Natural killer cell (primary cell): ENCODE data around the gene PAK5. TPM values are rescaled to one million over a fixed set of nuclear protein-coding genes. Genes with fewer than 3 reads are reported as not detected.

Experiments used
- ATAC-seq, 3 donors: fragments of 150-1000 bp in 2 of 3; fragments of 200-7000 bp in 1 of 3; cut with Tn5 transposase; 1 replicate in 1 of 3; 2 replicates in 2 of 3; pipeline ENCODE4 v1.10.0; 2021; ENCODE audit warnings: mild to moderate bottlenecking in 2 of 3, moderate library complexity in 2 of 3
- DNase-seq, 2 donors: peaks; one replicate each; pipeline versions ENCODE4 v3.0.0 to v3.0.0-alpha.2; 2013 to 2021; ENCODE audit warnings: mixed read lengths in 1 of 2
- H3K27ac ChIP-seq: one replicate; pipeline ENCODE4 v1.5.1; 2013; ENCODE audit warnings: mild to moderate bottlenecking, low read length
- H3K27me3 ChIP-seq: one replicate; pipeline ENCODE4 v1.6.1; 2013; ENCODE audit warnings: low read length; ENCODE audit not compliant: control insufficient read depth, insufficient read depth
- H3K36me3 ChIP-seq: one replicate; pipeline ENCODE4 v1.6.1; 2013; ENCODE audit warnings: low read length; ENCODE audit not compliant: control insufficient read depth, insufficient read depth
- H3K4me1 ChIP-seq: one replicate; pipeline ENCODE4 v1.6.1; 2013; ENCODE audit warnings: low read length; ENCODE audit not compliant: control insufficient read depth, insufficient read depth
- H3K4me3 ChIP-seq: one replicate; pipeline ENCODE4 v1.5.1; 2013; ENCODE audit warnings: low read length
- H3K9me3 ChIP-seq: one replicate; pipeline ENCODE4 v1.6.1; 2013; ENCODE audit warnings: low read length; ENCODE audit not compliant: control insufficient read depth, insufficient read depth
- H3K27ac Mint-ChIP-seq, 2 donors: one replicate each; pipeline ENCODE4 v1.8.0; 2022; ENCODE audit warnings: mild to moderate bottlenecking in 2 of 2, mixed read lengths in 2 of 2, moderate library complexity in 1 of 2
- H3K27me3 Mint-ChIP-seq, 2 donors: one replicate each; pipeline ENCODE4 v1.8.0; 2022; ENCODE audit warnings: low read depth in 2 of 2, mixed read lengths in 2 of 2
- H3K36me3 Mint-ChIP-seq: one replicate; pipeline ENCODE4 v1.8.0; 2022; ENCODE audit warnings: mixed read lengths
- H3K4me1 Mint-ChIP-seq, 2 donors: one replicate each; pipeline ENCODE4 v1.8.0; 2022; ENCODE audit warnings: mixed read lengths in 2 of 2
- H3K4me3 Mint-ChIP-seq: one replicate; pipeline ENCODE4 v1.8.0; 2022; ENCODE audit warnings: mild to moderate bottlenecking, moderate library complexity, mixed read lengths
- H3K9me3 Mint-ChIP-seq, 2 donors: one replicate each; pipeline ENCODE4 v1.8.0; 2022; ENCODE audit warnings: mixed read lengths in 2 of 2
- CTCF ChIP-seq: fragments of 200-600 bp; IDR thresholded peaks from one replicate; pipeline ENCODE4 v1.8.0; 2022; ENCODE audit warnings: antibody characterized with exemption
- WGBS: methylation state at CpG from one replicate; pipeline ENCODE4 v1.1.7; 2013; ENCODE audit warnings: missing lambda C conversion rate; ENCODE audit not compliant: insufficient coverage; 5-methylcytosine and 5-hydroxymethylcytosine counted together
- intact Hi-C: fragments of 100-400 bp; cut with micrococcal nuclease; formaldehyde crosslinking; loops from one replicate; pipeline ENCODE4 v1.14.2; 2022
- total RNA-seq, 4 donors: library from RNA; stranded (reverse); fragments of 120-200 nt in 1 of 4; gene quantifications; one replicate each; pipeline versions ENCODE4 v1.2.3 to v1.2.4, GENCODE V29; 2013 to 2022

PAK5 gene
- total RNA-seq, 3 donors from 2014 or later (not counting 1 experiment from before 2014, with no cell fraction given), result not detected

GRCh38 chr20:9705722-9706476, 133.0 kb downstream of the PAK5 start:
- TF ChIP-seq CTCF, result no peak

GRCh38 chr20:9699181-9699580, 139.7 kb downstream of the PAK5 start:
- Histone ChIP-seq H3K27ac (no peak overlapping the region), H3K4me1 (no peaks in the 10 kb centered on the region), H3K27me3 (no peaks in the 10 kb centered on the region), H3K4me3 (no peak overlapping the region), H3K36me3 (no peaks in the 10 kb centered on the region), H3K9me3 (no peaks in the 10 kb centered on the region)
- peaks cover 3 to 5% of the 10 kb centered on the region in 2 donors for H3K9me3 Mint-ChIP-seq
- H3K4me3 Mint-ChIP-seq, result no peak overlapping the region
- no peaks in the 10 kb centered on the region for H3K4me1 Mint-ChIP-seq
- no peaks in the 10 kb centered on the region for H3K27me3 Mint-ChIP-seq
- no peak for DNase-seq
- no peaks in the 10 kb centered on the region for H3K36me3 Mint-ChIP-seq
- intact Hi-C loops, result no loop called here
- no peak for TF ChIP-seq CTCF
- H3K27ac Mint-ChIP-seq, result no peak overlapping the region
- ATAC-seq, result no peak

More at GRCh38 chr20:9705722-9706476, 133.0 kb downstream of the PAK5 start:
- H3K27ac Mint-ChIP-seq, result no peak overlapping the region
- no peaks in the 10 kb centered on the region for H3K27me3 Mint-ChIP-seq
- Histone ChIP-seq H3K27me3 (no peaks in the 10 kb centered on the region), H3K4me3 (no peak overlapping the region), H3K4me1 (no peaks in the 10 kb centered on the region), H3K36me3 (no peaks in the 10 kb centered on the region), H3K9me3 (no peaks in the 10 kb centered on the region), H3K27ac (no peak overlapping the region)
- intact Hi-C loops, result no loop called here
- no peak overlapping the region for H3K4me3 Mint-ChIP-seq
- 56% methylated on average over 4 of the region's 4 CpGs for WGBS
- no peak for ATAC-seq
- H3K9me3 Mint-ChIP-seq, result peaks cover 9 to 10% of the 10 kb centered on the region in 2 donors
- H3K4me1 Mint-ChIP-seq, result no peaks in the 10 kb centered on the region
- DNase-seq, result no peak
- no peaks in the 10 kb centered on the region for H3K36me3 Mint-ChIP-seq

GRCh38 chr20:9689041-9689440, 149.8 kb downstream of the PAK5 start:
- H3K27ac ChIP-seq, result no peak overlapping the region
- peaks cover 4 to 5% of the 10 kb centered on the region in 2 donors for H3K9me3 Mint-ChIP-seq
- no peaks in the 10 kb centered on the region for H3K27me3 Mint-ChIP-seq
- no peak overlapping the region for H3K4me3 Mint-ChIP-seq
- intact Hi-C loops, result no loop called here
- ATAC-seq (no peak), DNase-seq (no peak)
- no peak overlapping the region for H3K4me3 ChIP-seq
- H3K4me1 ChIP-seq, result no peaks in the 10 kb centered on the region
- TF ChIP-seq CTCF, result no peak
- H3K27ac Mint-ChIP-seq, result no peak overlapping the region
- H3K36me3 ChIP-seq, result no peaks in the 10 kb centered on the region
- no peaks in the 10 kb centered on the region for H3K36me3 Mint-ChIP-seq
- 68% methylated on average over 4 of the region's 5 CpGs for WGBS
- no peaks in the 10 kb centered on the region for H3K27me3 ChIP-seq
- H3K9me3 ChIP-seq, result no peaks in the 10 kb centered on the region
- H3K4me1 Mint-ChIP-seq, result no peaks in the 10 kb centered on the region

- Histone ChIP-seq H3K27me3 (no peaks in the 10 kb centered on the region), H3K4me3 (no peak overlapping the region), H3K27ac (no peak overlapping the region), H3K36me3 (no peaks in the 10 kb centered on the region), H3K9me3 (no peaks in the 10 kb centered on the region), H3K4me1 (no peaks in the 10 kb centered on the region)
- Mint-ChIP-seq H3K4me1 (no peaks in the 10 kb centered on the region), H3K36me3 (no peaks in the 10 kb centered on the region), H3K4me3 (no peak overlapping the region), H3K27ac (no peak overlapping the region), H3K9me3 (peaks cover 3 to 5% of the 10 kb centered on the region in 2 donors), H3K27me3 (no peaks in the 10 kb centered on the region)
- TF ChIP-seq CTCF, result no peak
- intact Hi-C loops, result no loop called here
- DNase-seq (no peak), ATAC-seq (no peak)
- 79% methylated on average over 2 of the region's 2 CpGs for WGBS
Measured at GRCh38 chr20:9686866-9687265, 152.0 kb downstream of the PAK5 start.
